ENCODE data around the gene PTPRD. TPM values are rescaled to one million over a fixed set of nuclear protein-coding genes. Genes with fewer than 3 reads are reported as not detected.

The PTPRD gene
- total RNA-seq, 1 experiment from 2014 or later: not detected

DNA sequence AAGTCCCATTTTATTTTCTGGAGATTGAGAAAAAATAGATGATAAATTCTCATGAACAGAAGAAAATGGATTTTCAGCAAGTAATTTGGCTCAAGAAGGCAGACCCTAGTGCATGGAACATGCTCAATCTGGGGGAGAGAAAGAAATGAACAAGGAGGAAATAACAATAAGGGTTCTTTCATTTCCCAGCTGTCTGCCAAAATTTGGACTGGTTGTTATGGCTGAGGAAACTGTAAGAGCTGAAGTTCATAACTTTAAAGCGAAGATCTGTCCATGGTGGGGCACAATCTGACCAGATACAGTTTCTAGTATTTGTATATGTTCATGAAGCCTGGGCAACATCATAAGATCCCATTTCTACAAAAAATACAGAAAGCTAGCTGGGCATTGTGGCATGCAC is 1426.7 kb downstream of the PTPRD start:
- in situ Hi-C loops (cut with HindIII; ENCODE audit: low pct_unique_long_range_greater_than_20kb, low sequenced_read_pairs) (no loop called here), intact Hi-C loops (cut with micrococcal nuclease; ENCODE audit: unreplicated experiment) (no loop called here)
- Histone ChIP-seq H3K27ac (ENCODE audit: low read length) (no peak overlapping the region), H3K27me3 (ENCODE audit: control insufficient read depth, insufficient read depth, low read length) (no peaks in the 10 kb centered on the region), H3K36me3 (ENCODE audit: control insufficient read depth, insufficient read depth, low read length) (no peaks in the 10 kb centered on the region), H3K9me3 (ENCODE audit: control insufficient read depth, insufficient read depth, low read depth, low read length) (no peaks in the 10 kb centered on the region), H3K4me1 (ENCODE audit: control insufficient read depth, insufficient read depth, low read length) (no peaks in the 10 kb centered on the region), H3K4me3 (ENCODE audit: low read depth in 2 of 2, low read length in 2 of 2) (no peak overlapping the region)
- no peak for TF ChIP-seq REST (IDR thresholded peaks at IDR 0.05; ENCODE audit: insufficient read depth in 1 of 2, low read depth in 2 of 2, low read length in 1 of 2)
- no peak for TF ChIP-seq POLR2AphosphoS5 (IDR thresholded peaks at IDR 0.05; ENCODE audit: low read depth, low read length)
- TF ChIP-seq, protein P1, sequence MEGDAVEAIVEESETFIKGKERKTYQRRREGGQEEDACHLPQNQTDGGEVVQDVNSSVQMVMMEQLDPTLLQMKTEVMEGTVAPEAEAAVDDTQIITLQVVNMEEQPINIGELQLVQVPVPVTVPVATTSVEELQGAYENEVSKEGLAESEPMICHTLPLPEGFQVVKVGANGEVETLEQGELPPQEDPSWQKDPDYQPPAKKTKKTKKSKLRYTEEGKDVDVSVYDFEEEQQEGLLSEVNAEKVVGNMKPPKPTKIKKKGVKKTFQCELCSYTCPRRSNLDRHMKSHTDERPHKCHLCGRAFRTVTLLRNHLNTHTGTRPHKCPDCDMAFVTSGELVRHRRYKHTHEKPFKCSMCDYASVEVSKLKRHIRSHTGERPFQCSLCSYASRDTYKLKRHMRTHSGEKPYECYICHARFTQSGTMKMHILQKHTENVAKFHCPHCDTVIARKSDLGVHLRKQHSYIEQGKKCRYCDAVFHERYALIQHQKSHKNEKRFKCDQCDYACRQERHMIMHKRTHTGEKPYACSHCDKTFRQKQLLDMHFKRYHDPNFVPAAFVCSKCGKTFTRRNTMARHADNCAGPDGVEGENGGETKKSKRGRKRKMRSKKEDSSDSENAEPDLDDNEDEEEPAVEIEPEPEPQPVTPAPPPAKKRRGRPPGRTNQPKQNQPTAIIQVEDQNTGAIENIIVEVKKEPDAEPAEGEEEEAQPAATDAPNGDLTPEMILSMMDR (IDR thresholded peaks at IDR 0.05): no peak
- no peak for TF ChIP-seq TCF7L2 (IDR thresholded peaks at IDR 0.05; ENCODE audit: low read depth, low read length)
- no peak for TF ChIP-seq SIN3A (IDR thresholded peaks at IDR 0.05; ENCODE audit: borderline replicate concordance, insufficient read depth, low read depth, low read length)
- no TSS peak for BruUV-seq (replicated peaks)
- no peak for DNase-seq (ENCODE audit: low read depth, low spot score)
- POLR2A ChIA-PET: no interaction called here
- CTCF ChIA-PET: no interaction called here
- no peak for ATAC-seq

DNA sequence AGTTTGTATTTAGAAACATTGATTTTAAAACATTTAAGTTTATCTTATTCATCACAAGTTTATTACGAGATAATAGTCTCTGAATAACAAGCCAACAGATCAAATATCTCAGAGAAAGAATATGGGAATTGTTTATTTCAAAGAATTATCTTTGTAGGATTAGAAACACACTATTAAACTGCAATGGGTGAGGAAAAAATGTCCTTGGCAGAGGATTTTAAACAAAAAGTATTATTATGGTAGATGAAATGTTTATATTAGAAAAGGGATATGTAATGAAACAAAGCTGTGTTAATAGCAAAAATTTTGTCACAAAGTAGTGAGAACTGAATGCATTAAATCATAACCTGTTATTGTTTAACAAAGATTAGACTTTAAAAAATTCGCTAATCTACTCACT is 1430.4 kb downstream of the PTPRD start:
- TF ChIP-seq REST (IDR thresholded peaks at IDR 0.05; ENCODE audit: insufficient read depth in 1 of 2, low read depth in 2 of 2, low read length in 1 of 2) (no peak), TCF7L2 (IDR thresholded peaks at IDR 0.05; ENCODE audit: low read depth, low read length) (no peak), POLR2AphosphoS5 (IDR thresholded peaks at IDR 0.05; ENCODE audit: low read depth, low read length) (no peak), SIN3A (IDR thresholded peaks at IDR 0.05; ENCODE audit: borderline replicate concordance, insufficient read depth, low read depth, low read length) (no peak)
- TF ChIP-seq, protein P1 (IDR thresholded peaks at IDR 0.05): no peak
- ChIA-PET CTCF (no interaction called here), POLR2A (no interaction called here)
- no peak overlapping the region for H3K4me3 ChIP-seq (ENCODE audit: low read depth in 2 of 2, low read length in 2 of 2)
- H3K4me1 ChIP-seq (ENCODE audit: control insufficient read depth, insufficient read depth, low read length): no peaks in the 10 kb centered on the region
- H3K36me3 ChIP-seq (ENCODE audit: control insufficient read depth, insufficient read depth, low read length): no peaks in the 10 kb centered on the region
- no peak for ATAC-seq
- no peaks in the 10 kb centered on the region for H3K9me3 ChIP-seq (ENCODE audit: control insufficient read depth, insufficient read depth, low read depth, low read length)
- H3K27ac ChIP-seq (ENCODE audit: low read length): no peak overlapping the region
- in situ Hi-C loops (cut with HindIII; ENCODE audit: low pct_unique_long_range_greater_than_20kb, low sequenced_read_pairs) (no loop called here), intact Hi-C loops (cut with micrococcal nuclease; ENCODE audit: unreplicated experiment) (no loop called here)
- BruUV-seq (replicated peaks): no TSS peak
- no peaks in the 10 kb centered on the region for H3K27me3 ChIP-seq (ENCODE audit: control insufficient read depth, insufficient read depth, low read length)
- no peak for DNase-seq (ENCODE audit: low read depth, low spot score)
